HEK293T (cell line): Measurements from ENCODE around the gene DOK4.

ENCODE experiments used
- CTCF ChIA-PET: fragments of 350-600 bp; formaldehyde crosslinking; extraction: SDS; loops from one replicate; lab custom pipeline; 2021; ENCODE audit warnings: antibody characterized with exemption, inconsistent platforms; lab: Yijun Ruan, JAX
- POLR2A ChIA-PET: fragments of 350-600 bp; formaldehyde crosslinking; extraction: SDS; loops from one replicate; lab custom pipeline; 2020; ENCODE audit warnings: antibody characterized with exemption, inconsistent platforms; lab: Yijun Ruan, JAX
- DNase-seq: peaks from one replicate; pipeline ENCODE4 v3.0.0; 2012; ENCODE audit warnings: mixed read lengths; ENCODE audit errors: extremely low spot score
- ARNT ChIP-seq: fragments of 450-650 bp; IDR thresholded peaks from 2 replicates; pipeline ENCODE4 v1.6.1; 2017; ENCODE audit warnings: mild to moderate bottlenecking
- BHLHE40 ChIP-seq: fragments of 450-650 bp; IDR thresholded peaks from 2 replicates; pipeline ENCODE4 v1.6.1; 2016; ENCODE audit warnings: mild to moderate bottlenecking, moderate library complexity, borderline replicate concordance
- CTBP1 ChIP-seq: fragments of 450-650 bp; IDR thresholded peaks from 2 replicates; pipeline ENCODE4 v1.6.1; 2016; ENCODE audit warnings: borderline replicate concordance
- ELF4 ChIP-seq: fragments of 450-650 bp; IDR thresholded peaks from 2 replicates; pipeline ENCODE4 v1.6.1; 2017; ENCODE audit warnings: antibody characterized with exemption
- FOXA1 ChIP-seq: fragments of 450-650 bp; IDR thresholded peaks from 2 replicates; pipeline ENCODE4 v1.6.1; 2016; ENCODE audit warnings: mild to moderate bottlenecking
- FOXK2 ChIP-seq: fragments of 450-650 bp; IDR thresholded peaks from 2 replicates; pipeline ENCODE4 v1.6.1; 2016; ENCODE audit warnings: mild to moderate bottlenecking
- FOXM1 ChIP-seq: fragments of 450-650 bp; IDR thresholded peaks from 2 replicates; pipeline ENCODE4 v1.6.1; 2017; ENCODE audit warnings: mild to moderate bottlenecking, borderline replicate concordance
- HDGF ChIP-seq: fragments of 450-650 bp; IDR thresholded peaks from 2 replicates; pipeline ENCODE4 v1.6.1; 2017; ENCODE audit warnings: antibody characterized with exemption, borderline replicate concordance
- L3MBTL2 ChIP-seq: fragments of 450-650 bp; conservative IDR thresholded peaks from 2 replicates; pipeline ENCODE4 v1.6.1; 2016; ENCODE audit warnings: mild to moderate bottlenecking
- LEF1 ChIP-seq: fragments of 450-650 bp; IDR thresholded peaks from 2 replicates; pipeline ENCODE4 v1.6.1; 2017; ENCODE audit warnings: mild to moderate bottlenecking, borderline replicate concordance
- NFRKB ChIP-seq: fragments of 450-650 bp; IDR thresholded peaks from 2 replicates; pipeline ENCODE4 v1.6.1; 2016; ENCODE audit warnings: mild to moderate bottlenecking, moderate library complexity
- SP1 ChIP-seq: fragments of 450-650 bp; IDR thresholded peaks from 2 replicates; pipeline ENCODE4 v1.6.1; 2017
- SUZ12 ChIP-seq: fragments of 450-650 bp; IDR thresholded peaks from 2 replicates; pipeline ENCODE4 v1.6.1; 2016; ENCODE audit warnings: mild to moderate bottlenecking
- TARDBP ChIP-seq: fragments of 450-650 bp; IDR thresholded peaks from 2 replicates; pipeline ENCODE4 v1.6.1; 2016
- ZNF384 ChIP-seq: fragments of 450-650 bp; IDR thresholded peaks from 2 replicates; pipeline ENCODE4 v1.6.1; 2016
- TF ChIP-seq, protein P1 (sequence below): fragments of 450-650 bp; IDR thresholded peaks from 2 replicates; pipeline ENCODE4 v1.6.1; 2016

The DOK4 gene

DNA sequence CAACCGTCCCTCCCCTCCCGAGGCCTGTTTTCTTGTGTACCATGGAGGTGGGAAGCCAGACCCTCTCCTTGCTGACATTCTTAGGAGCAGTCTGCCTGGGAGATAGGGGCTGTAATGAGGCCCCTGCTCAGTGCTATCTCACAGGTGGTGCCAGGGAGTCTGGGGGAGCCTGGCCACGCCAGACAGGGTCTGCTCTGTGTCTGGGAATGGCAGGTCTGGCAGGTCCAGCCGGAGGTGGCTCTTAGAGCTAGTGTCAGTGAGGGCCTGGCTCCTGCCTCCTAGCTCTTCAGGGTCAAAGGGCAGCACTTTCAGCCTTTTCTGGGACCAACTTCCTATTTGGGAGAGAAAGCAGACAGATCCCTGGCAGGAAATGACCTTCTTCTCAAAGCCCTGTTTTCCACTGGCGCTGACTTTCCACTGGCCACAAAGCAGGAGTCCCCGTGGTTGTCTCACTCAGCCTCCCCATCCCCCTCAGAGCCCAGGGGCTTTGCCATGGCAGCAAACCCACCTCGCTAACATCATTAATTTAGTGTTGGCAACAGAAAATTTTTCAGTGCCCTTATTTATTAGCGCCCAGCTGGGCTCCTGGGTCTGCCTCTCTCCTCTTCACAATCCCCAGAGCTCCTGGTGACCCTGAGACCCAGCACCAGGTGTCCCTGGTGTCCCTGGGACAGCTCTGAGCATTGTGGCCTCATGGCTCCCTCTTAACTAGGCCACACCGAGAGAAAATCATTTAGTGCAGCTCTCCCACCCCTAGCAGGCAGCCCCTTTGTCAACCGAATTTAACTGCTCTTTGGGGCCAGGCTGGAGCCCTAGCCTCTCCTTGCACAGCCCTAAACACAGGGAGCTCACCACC, 24.0 kb upstream of the DOK4 start:
- ChIA-PET CTCF (no interaction called here), POLR2A (interaction anchor here (0.7 to 1.4 kb wide), 2 partner anchors 25 to 63 kb away, joined by 3 to 4 read pairs; partner anchors contain the start of genes CIAPIN1 and COQ9)
- DNase-seq, result no peak
- TF ChIP-seq BHLHE40, result no peak
- no peak for TF ChIP-seq L3MBTL2
- TF ChIP-seq FOXK2, result no peak

DNA sequence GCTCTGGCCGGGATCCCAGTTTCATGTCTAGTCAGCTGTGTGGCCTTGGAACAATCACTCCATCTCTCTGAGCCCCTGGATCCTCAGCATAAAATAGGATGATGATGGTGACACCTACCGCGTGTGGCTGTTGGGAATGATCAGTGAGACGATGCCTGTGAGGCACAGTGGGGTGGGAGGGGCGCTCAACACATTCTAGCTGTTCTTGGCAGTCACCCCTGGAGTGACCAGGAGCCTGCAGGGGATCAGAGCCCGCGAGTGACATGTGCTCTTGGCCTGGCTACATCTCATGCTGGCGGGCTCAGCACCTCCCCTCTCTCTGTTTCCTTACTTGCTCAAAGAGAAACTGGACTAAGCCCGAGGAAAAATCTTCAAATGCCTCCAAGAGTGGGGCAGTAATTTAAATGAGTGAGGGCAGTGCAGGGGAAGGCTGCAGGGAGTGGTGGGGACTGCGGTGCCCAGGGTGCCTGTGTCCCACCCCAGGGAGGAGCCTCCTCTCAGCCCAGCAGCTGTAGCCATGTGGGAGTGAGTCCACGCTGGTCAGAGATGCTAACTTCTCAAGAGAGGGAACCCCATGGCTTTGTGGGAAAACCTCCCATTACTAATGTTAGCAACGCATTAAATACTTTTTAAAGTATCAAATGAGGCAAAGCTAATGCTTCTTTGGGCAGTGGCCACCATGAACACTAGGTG, 23.1 kb upstream of the DOK4 start:
- ChIA-PET CTCF (no interaction called here), POLR2A (interaction anchor here (0.7 to 1.4 kb wide), 2 partner anchors 24 to 62 kb away, joined by 3 to 4 read pairs; partner anchors contain the start of genes CIAPIN1 and COQ9)
- TF ChIP-seq ARNT, result no peak
- TF ChIP-seq SUZ12, result no peak
- no peak for TF ChIP-seq ELF4
- no peak for TF ChIP-seq LEF1
- TF ChIP-seq BHLHE40, result no peak
- TF ChIP-seq ZNF384, result no peak
- no peak for TF ChIP-seq TARDBP
- no peak for TF ChIP-seq CTBP1
- no peak for TF ChIP-seq FOXA1
- no peak for TF ChIP-seq FOXK2
- no peak for TF ChIP-seq SP1
- TF ChIP-seq L3MBTL2, result no peak
- TF ChIP-seq FOXM1, result no peak
- no peak for TF ChIP-seq HDGF
- no peak for DNase-seq

DNA sequence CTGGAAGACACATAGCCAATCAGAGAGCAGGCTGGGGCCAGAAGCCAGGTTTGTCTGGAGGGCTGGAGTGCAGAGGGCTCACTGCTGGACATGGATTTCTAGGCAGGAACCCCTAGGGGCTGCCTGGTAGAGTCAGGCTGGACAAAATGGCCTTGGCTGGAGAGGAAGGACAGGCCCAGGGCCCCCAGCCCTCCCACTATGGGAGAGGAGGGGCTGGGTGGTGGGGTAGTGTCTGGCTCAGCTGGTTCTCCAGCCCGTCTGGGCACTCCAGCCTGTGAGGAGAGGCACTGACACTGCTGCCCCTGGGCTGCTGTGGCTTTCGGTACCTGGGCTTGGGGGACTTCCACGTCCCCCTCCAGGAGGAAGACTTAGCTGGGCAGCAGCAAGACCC, 21.7 kb upstream of the DOK4 start:
- ChIA-PET POLR2A (no interaction called here), CTCF (interaction anchor here (0.5 kb wide), 1 partner anchor 89 kb away, joined by 3 read pairs; no protein-coding TSS in a partner anchor)
- no peak for DNase-seq
- TF ChIP-seq FOXM1 (no peak), TARDBP (no peak)

DNA sequence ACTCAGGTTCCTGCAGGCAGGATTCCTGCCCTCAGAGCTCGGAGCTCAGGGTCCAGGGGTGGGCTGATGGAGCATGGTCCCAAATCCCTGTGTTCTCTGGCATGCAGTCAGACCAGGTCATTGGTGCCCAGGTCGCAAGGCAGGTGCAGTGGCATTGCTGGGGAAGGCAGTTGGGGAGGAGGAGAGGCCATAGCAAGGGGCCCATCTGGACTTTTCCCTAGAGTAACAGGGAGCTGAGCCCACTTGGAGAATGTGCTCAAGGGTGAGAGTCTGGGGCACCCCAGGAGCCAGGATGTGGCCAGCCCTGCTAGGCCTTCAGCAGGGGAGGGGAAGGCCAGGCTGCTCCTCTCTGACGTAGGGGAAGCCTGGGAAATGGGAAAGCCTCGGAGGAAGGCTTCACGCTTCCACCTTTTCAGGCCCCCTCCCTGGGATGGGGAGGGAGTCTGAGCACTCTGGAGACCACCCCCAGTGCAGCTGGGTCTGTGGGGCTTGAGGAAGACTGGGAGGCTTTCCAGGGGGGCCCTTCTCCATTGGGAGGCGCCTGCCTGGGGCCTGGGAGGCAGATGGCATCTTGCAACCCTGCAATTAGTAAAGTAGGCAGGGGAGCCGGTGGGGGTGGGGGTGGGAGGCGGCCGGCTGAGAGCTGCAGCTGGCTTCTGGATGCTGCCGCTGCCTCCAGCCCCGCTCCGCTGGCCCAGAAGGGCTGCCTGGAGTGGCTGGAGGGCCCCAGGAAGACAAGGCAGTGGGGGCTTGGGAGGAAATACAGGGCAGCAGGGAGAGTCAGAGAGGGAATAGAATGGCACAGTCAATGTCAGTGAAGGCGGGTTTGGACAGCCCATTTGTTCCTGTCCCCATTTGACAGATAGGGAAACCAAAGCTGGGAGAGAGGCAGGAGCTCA, 21.1 kb upstream of the DOK4 start:
- ChIA-PET POLR2A (no interaction called here), CTCF (interaction anchor here (0.5 kb wide), 1 partner anchor 89 kb away, joined by 3 read pairs; no protein-coding TSS in a partner anchor)
- DNase-seq, result no peak
- TF ChIP-seq HDGF (no peak), BHLHE40 (no peak), LEF1 (no peak), L3MBTL2 (no peak), FOXM1 (no peak), TARDBP (no peak), CTBP1 (no peak), FOXK2 (no peak), ELF4 (no peak), FOXA1 (no peak), ZNF384 (no peak), ARNT (no peak), SUZ12 (no peak), SP1 (no peak)
- TF ChIP-seq, protein P1, sequence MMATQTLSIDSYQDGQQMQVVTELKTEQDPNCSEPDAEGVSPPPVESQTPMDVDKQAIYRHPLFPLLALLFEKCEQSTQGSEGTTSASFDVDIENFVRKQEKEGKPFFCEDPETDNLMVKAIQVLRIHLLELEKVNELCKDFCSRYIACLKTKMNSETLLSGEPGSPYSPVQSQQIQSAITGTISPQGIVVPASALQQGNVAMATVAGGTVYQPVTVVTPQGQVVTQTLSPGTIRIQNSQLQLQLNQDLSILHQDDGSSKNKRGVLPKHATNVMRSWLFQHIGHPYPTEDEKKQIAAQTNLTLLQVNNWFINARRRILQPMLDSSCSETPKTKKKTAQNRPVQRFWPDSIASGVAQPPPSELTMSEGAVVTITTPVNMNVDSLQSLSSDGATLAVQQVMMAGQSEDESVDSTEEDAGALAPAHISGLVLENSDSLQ, result no peak

DNA sequence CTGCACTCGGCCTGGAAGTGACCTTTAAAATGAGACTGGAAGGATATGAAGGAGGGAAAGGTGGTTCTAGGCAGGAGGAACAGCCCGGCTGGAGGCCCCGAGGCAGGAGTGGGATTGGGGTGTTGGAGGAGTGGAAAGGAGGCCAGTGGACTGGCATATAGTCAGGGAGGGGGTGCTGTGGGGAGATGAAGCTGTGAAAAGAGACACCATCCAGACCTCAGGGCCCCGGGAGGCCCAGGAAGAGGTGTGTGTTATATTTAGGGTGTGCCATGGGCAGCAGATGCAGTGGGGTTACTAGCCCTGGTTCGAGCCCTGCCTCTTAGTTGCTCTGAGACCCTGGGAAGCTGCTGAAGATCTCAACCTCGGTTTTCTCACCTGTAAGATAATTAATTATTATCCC, 18.9 kb upstream of the DOK4 start:
- no peak for DNase-seq
- CTCF ChIA-PET, result interaction anchor here (0.9 kb wide), 1 partner anchor 43 kb away, joined by 3 read pairs; the partner anchor contains the start of gene POLR2C
- POLR2A ChIA-PET, result no interaction called here

DNA sequence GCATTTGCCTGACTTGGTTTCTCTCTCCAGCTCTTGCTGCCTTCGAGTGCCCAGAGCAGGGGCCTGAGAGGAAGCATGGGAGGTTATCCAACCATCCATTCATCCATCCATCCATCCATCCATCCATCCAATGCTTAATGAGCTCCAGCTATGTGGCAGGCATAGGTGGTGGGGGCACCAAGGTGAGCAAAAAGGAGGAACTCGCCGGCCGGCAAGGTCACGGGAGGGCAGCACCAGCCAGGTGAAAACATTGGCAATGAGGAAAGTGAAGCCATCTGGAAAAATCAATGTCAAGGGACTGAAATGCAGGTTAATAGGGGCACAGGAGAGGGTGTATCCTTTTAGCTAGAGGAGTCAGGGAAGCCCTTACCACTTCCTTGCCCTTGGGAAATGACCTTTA, 18.2 kb upstream of the DOK4 start:
- ChIA-PET CTCF (interaction anchor here (0.7 kb wide), 1 partner anchor 38 kb away, joined by 3 read pairs; no protein-coding TSS in a partner anchor), POLR2A (interaction anchor here (1.4 kb wide), 1 partner anchor 57 kb away, joined by 3 read pairs; the partner anchor contains the start of genes CIAPIN1 and COQ9)
- TF ChIP-seq BHLHE40, result no peak
- TF ChIP-seq ELF4, result no peak
- TF ChIP-seq SUZ12, result no peak
- TF ChIP-seq LEF1, result no peak
- no peak for TF ChIP-seq HDGF
- TF ChIP-seq FOXA1, result no peak
- no peak for TF ChIP-seq NFRKB
- TF ChIP-seq ZNF384, result no peak
- TF ChIP-seq, protein P1, result no peak
- no peak for TF ChIP-seq FOXK2
- TF ChIP-seq TARDBP, result no peak
- TF ChIP-seq FOXM1, result no peak
- no peak for TF ChIP-seq L3MBTL2
- no peak for TF ChIP-seq ARNT
- TF ChIP-seq SP1, result no peak
- DNase-seq, result no peak

More for the DNA sequence above, 18.9 kb upstream of the DOK4 start:
- TF ChIP-seq, protein P1, result no peak
- TF ChIP-seq ARNT, result no peak
